HepG2 (cell line): Measurements from ENCODE around the gene HERC4. TPM values are rescaled to one million over a fixed set of nuclear protein-coding genes. Genes with fewer than 3 reads are reported as not detected.

Experiments
- AKAP8 ChIP-seq: sonication (generic); formaldehyde crosslinking; IDR thresholded peaks from 2 replicates; pipeline ENCODE4 v1.5.1; 2020; ENCODE audit warnings: mild to moderate bottlenecking, missing genetic modification reagents
- ARID2 ChIP-seq: sonication (generic); formaldehyde crosslinking; IDR thresholded peaks from 2 replicates; pipeline ENCODE4 v1.8.1; 2022; ENCODE audit warnings: mild to moderate bottlenecking, missing genetic modification reagents, borderline replicate concordance
- BHLHE40 ChIP-seq: IDR thresholded peaks from 2 replicates; pipeline ENCODE4 v1.6.1; 2011; ENCODE audit warnings: low read length, improper control_type of control experiment
- FOXA1 ChIP-seq, 2 experiments: fragments of 450-650 bp in 1 of 2; sonication (generic) in 1 of 2; formaldehyde crosslinking in 1 of 2; IDR thresholded peaks; 2 replicates each; pipeline versions ENCODE4 v1.4.0 to v1.6.1; 2016 to 2020; ENCODE audit warnings: missing genetic modification reagents in 1 of 2
- GFI1 ChIP-seq: sonication (generic); formaldehyde crosslinking; IDR thresholded peaks from 2 replicates; pipeline ENCODE4 v1.5.0; 2020; ENCODE audit warnings: missing genetic modification reagents, mild to moderate bottlenecking, borderline replicate concordance
- MATR3 ChIP-seq: sonication (generic); formaldehyde crosslinking; IDR thresholded peaks from 2 replicates; pipeline ENCODE4 v1.4.0; 2020; ENCODE audit warnings: missing genetic modification reagents
- MIXL1 ChIP-seq: IDR thresholded peaks from 2 replicates; pipeline ENCODE4 v1.6.1; 2016
- PHF21A ChIP-seq: sonication (generic); formaldehyde crosslinking; IDR thresholded peaks from 2 replicates; pipeline ENCODE4 v1.5.0; 2020; ENCODE audit warnings: mild to moderate bottlenecking, missing genetic modification reagents
- POLR2AphosphoS5 ChIP-seq: IDR thresholded peaks from 2 replicates; pipeline ENCODE4 v1.6.1; 2012; ENCODE audit warnings: low read depth, low read length
- ZNF335 ChIP-seq: sonication (generic); formaldehyde crosslinking; IDR thresholded peaks from 2 replicates; pipeline ENCODE4 v1.4.0; 2020; ENCODE audit warnings: missing genetic modification reagents
- polyA plus RNA-seq, 8 experiments: library from polyadenylated mRNA; depleted of rRNA in 3 of 8; stranded (reverse) in 7 of 8; unstranded in 1 of 8; fragments of >200 nt; fragmentation: Illumina TruSeq in 4 of 8; extraction: Trizol in 4 of 8; gene quantifications; 2 replicates each; pipeline versions ENCODE4 v1.2.1 to v1.2.3, GENCODE V29; 2011 to 2016; ENCODE audit warnings: low read depth in 4 of 8, missing spikeins in 1 of 8, mixed read lengths in 1 of 8; ENCODE audit not compliant: insufficient read depth in 1 of 8
- total RNA-seq, 5 experiments: library from RNA; depleted of rRNA; stranded (reverse); fragments of >200 nt; fragmentation: Illumina TruSeq; extraction: Trizol; gene quantifications; 2 replicates each; pipeline ENCODE4 v1.2.3, GENCODE V29; 2016; ENCODE audit warnings: low read depth in 1 of 5
- TF ChIP-seq, protein P1 (sequence below): sonication (generic); formaldehyde crosslinking; IDR thresholded peaks from 2 replicates; pipeline ENCODE4 v1.5.0; 2020; ENCODE audit warnings: missing genetic modification reagents, mild to moderate bottlenecking, borderline replicate concordance
- TF ChIP-seq, protein P2 (sequence below): sonication (generic); formaldehyde crosslinking; IDR thresholded peaks from 2 replicates; pipeline ENCODE4 v1.4.0; 2020; ENCODE audit warnings: mild to moderate bottlenecking, missing genetic modification reagents
- TF ChIP-seq, protein P3 (sequence below): sonication (generic); formaldehyde crosslinking; IDR thresholded peaks from 2 replicates; pipeline ENCODE4 v1.8.0; 2023; ENCODE audit warnings: mild to moderate bottlenecking, missing genetic modification reagents
- TF ChIP-seq, protein P4 (sequence below): sonication (generic); formaldehyde crosslinking; IDR thresholded peaks from 2 replicates; pipeline ENCODE4 v1.9.0; 2022; ENCODE audit warnings: low read depth, missing genetic modification reagents

The HERC4 gene
- total and polyA plus RNA-seq, 2 of the 13 experiments (the other 11 are each of a cell fraction or from before 2014, with no cell fraction given), result 9.8 to 20.2 TPM

DNA sequence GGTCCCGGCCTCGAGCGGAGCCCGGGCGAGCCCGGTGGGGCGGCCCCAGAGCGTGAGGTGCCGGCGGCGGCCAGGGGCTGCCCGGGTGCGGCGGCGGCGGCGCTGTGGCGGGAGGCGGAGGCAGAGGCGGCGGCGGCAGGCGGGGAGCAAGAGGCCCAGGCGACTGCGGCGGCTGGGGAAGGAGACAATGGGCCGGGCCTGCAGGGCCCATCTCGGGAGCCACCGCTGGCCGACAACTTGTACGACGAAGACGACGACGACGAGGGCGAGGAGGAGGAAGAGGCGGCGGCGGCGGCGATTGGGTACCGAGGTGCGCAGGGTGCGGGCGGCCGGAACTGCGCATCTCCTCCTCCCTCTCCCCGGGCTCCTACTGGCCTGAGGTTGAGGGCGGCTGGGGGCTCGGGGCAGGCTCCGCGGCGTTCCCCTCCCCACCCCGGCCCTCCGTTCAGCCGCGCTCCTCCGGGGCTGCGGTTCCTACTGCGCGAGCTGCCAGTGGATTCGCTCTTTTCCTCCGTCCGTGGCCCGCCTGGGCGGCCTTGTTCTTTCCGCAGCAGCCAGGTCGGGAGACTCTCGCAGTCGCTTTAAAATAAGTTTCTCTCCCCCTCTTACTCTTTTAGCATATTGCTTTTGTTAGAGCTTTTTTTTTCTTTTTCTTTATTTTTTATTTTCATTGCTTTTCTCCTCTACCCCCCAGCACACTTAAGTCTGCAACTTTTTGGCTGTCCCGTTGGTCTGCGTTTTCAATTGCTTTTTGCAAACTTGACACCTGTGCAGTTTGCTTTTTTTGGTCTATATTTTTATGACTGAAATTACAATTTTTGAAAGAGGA, 190.0 kb downstream of the HERC4 start (continued):
- TF ChIP-seq, protein P1, sequence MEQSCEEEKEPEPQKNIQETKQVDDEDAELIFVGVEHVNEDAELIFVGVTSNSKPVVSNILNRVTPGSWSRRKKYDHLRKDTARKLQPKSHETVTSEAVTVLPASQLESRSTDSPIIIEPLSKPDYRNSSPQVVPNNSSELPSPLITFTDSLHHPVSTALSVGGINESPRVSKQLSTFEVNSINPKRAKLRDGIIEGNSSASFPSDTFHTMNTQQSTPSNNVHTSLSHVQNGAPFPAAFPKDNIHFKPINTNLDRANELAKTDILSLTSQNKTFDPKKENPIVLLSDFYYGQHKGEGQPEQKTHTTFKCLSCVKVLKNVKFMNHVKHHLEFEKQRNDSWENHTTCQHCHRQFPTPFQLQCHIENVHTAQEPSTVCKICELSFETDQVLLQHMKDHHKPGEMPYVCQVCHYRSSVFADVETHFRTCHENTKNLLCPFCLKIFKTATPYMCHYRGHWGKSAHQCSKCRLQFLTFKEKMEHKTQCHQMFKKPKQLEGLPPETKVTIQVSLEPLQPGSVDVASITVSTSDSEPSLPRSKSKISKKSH (CRISPR knock-in tag), result no peak
- no peak for TF ChIP-seq FOXA1 (IDR thresholded peaks at IDR 0.05)
- TF ChIP-seq FOXA1 (CRISPR knock-in tag; IDR thresholded peaks at IDR 0.05), result no peak
- no peak for TF ChIP-seq ARID2 (CRISPR knock-in tag)
- 0 out of 2 replicates have a peak, but pooled peaks have one; percentile 4 for TF ChIP-seq ZNF335 (CRISPR knock-in tag)
- TF ChIP-seq, protein P2, sequence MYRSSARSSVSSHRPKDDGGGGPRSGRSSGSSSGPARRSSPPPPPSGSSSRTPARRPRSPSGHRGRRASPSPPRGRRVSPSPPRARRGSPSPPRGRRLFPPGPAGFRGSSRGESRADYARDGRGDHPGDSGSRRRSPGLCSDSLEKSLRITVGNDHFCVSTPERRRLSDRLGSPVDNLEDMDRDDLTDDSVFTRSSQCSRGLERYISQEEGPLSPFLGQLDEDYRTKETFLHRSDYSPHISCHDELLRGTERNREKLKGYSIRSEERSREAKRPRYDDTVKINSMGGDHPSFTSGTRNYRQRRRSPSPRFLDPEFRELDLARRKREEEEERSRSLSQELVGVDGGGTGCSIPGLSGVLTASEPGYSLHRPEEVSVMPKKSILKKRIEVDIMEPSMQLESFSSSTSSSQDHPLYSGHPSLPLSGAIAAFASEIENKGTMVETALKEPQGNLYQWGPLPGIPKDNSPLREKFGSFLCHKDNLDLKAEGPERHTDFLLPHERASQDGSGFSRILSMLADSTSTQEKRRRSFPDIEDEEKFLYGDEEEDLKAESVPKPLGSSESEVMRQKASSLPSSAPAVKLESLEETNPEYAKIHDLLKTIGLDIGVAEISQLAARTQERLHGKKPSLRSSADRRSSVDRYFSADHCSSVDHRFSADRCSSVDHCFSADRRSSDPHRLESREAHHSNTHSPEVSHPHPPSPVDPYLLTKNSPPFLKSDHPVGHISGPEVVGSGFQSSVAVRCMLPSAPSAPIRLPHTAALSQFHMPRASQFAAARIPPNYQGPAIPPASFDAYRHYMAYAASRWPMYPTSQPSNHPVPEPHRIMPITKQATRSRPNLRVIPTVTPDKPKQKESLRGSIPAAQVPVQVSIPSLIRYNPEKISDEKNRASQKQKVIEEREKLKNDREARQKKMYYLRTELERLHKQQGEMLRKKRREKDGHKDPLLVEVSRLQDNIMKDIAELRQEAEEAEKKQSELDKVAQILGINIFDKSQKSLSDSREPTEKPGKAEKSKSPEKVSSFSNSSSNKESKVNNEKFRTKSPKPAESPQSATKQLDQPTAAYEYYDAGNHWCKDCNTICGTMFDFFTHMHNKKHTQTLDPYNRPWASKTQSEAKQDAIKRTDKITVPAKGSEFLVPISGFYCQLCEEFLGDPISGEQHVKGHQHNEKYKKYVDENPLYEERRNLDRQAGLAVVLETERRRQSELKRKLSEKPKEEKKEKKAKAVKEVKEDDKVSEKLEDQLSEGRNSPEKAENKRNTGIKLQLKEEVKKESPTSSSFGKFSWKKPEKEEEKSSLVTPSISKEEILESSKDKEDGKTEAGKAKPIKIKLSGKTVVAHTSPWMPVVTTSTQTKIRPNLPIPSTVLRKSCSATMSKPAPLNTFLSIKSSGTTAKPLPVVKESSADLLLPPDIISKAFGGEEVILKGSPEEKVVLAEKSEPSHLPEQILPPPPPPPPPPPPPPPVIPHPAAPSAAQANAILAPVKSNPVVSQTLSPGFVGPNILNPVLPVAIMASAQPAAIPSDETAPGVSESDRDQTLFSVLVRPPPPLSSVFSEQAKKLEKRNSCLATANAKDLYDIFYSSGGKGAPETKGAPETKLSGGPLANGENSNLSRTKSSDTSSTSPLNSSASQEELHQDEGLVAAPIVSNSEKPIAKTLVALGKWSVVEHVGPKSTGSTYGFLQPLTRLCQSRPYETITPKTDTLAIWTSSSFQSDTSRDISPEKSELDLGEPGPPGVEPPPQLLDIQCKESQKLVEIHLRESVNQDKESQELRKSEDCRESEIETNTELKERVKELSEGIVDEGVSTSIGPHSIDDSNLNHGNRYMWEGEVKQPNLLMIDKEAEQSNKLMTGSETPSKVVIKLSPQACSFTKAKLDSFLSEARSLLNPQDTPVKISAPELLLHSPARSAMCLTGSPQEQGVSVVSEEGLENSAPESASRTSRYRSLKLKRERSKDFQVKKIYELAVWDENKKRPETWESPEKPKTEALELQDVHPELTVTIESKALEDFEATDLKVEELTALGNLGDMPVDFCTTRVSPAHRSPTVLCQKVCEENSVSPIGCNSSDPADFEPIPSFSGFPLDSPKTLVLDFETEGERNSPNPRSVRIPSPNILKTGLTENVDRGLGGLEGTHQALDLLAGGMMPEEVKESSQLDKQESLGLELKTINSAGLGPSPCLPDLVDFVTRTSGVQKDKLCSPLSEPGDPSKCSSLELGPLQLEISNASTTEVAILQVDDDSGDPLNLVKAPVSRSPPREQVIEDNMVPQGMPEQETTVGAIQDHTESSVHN (CRISPR knock-in tag), result no peak
- no peak for TF ChIP-seq MIXL1 (CRISPR knock-in tag)
- peak; percentile 7; the same call in 1 of the 2 replicates for TF ChIP-seq POLR2AphosphoS5
- TF ChIP-seq GFI1 (CRISPR knock-in tag), result no peak
- TF ChIP-seq MATR3 (CRISPR knock-in tag), result no peak
- no peak for TF ChIP-seq AKAP8
- no peak for TF ChIP-seq BHLHE40
- TF ChIP-seq, protein P3, sequence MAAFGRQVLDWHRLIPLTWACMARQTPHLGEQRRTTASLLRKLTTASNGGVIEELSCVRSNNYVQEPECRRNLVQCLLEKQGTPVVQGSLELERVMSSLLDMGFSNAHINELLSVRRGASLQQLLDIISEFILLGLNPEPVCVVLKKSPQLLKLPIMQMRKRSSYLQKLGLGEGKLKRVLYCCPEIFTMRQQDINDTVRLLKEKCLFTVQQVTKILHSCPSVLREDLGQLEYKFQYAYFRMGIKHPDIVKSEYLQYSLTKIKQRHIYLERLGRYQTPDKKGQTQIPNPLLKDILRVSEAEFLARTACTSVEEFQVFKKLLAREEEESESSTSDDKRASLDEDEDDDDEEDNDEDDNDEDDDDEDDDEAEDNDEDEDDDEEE (CRISPR knock-in tag), result no peak
- TF ChIP-seq PHF21A (CRISPR knock-in tag), result no peak
- TF ChIP-seq, protein P4, sequence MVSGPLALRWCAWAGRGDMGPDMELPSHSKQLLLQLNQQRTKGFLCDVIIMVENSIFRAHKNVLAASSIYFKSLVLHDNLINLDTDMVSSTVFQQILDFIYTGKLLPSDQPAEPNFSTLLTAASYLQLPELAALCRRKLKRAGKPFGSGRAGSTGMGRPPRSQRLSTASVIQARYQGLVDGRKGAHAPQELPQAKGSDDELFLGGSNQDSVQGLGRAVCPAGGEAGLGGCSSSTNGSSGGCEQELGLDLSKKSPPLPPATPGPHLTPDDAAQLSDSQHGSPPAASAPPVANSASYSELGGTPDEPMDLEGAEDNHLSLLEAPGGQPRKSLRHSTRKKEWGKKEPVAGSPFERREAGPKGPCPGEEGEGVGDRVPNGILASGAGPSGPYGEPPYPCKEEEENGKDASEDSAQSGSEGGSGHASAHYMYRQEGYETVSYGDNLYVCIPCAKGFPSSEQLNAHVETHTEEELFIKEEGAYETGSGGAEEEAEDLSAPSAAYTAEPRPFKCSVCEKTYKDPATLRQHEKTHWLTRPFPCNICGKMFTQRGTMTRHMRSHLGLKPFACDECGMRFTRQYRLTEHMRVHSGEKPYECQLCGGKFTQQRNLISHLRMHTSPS (CRISPR knock-in tag), result no peak; the same call in 1 of the 2 replicates
